Lung (tissue), 12 donors: Measurements from ENCODE around the gene GNAL. TPM values are rescaled to one million over a fixed set of nuclear protein-coding genes. Genes with fewer than 3 reads are reported as not detected.

Source experiments
- ATAC-seq: fragments of 200-7000 bp; cut with Tn5 transposase; one replicate; pipeline ENCODE4 v1.9.1; 2020; ENCODE audit warnings: moderate number of reproducible peaks; ENCODE audit not compliant: insufficient read depth, low FRiP score
- DNase-seq, 3 donors: peaks; one replicate each; pipeline ENCODE4 v3.0.0-alpha.2; 2013 to 2017
- H3K27ac ChIP-seq, 2 donors: one replicate each; pipeline ENCODE4 v1.5.1; 2013; ENCODE audit warnings: mild to moderate bottlenecking in 2 of 2, moderate library complexity in 2 of 2, control low read depth in 1 of 2, inconsistent platforms in 1 of 2, low read depth in 1 of 2, low read length in 1 of 2
- H3K27me3 ChIP-seq, 3 donors: one replicate each; pipeline ENCODE4 v1.5.1; 2013; ENCODE audit warnings: low read length in 2 of 3; ENCODE audit not compliant: control insufficient read depth in 3 of 3, insufficient read depth in 3 of 3
- H3K36me3 ChIP-seq, 4 donors: one replicate each; pipeline ENCODE4 v1.5.1; 2013; ENCODE audit warnings: low read length in 4 of 4, mild to moderate bottlenecking in 1 of 4, moderate library complexity in 1 of 4; ENCODE audit not compliant: control insufficient read depth in 4 of 4, insufficient read depth in 4 of 4
- H3K4me1 ChIP-seq, 5 donors: one replicate each; pipeline ENCODE4 v1.5.1; 2013; ENCODE audit warnings: low read length in 5 of 5, mild to moderate bottlenecking in 2 of 5, moderate library complexity in 1 of 5; ENCODE audit not compliant: control insufficient read depth in 5 of 5, insufficient read depth in 5 of 5
- H3K4me3 ChIP-seq: one replicate; pipeline ENCODE4 v1.5.1; 2013; ENCODE audit warnings: mild to moderate bottlenecking, control low read depth, moderate library complexity
- H3K9ac ChIP-seq, 2 donors: one replicate each; pipeline ENCODE4 v1.5.1; 2013; ENCODE audit warnings: low read length in 2 of 2, control low read depth in 1 of 2; ENCODE audit not compliant: insufficient read depth in 1 of 2
- H3K9me3 ChIP-seq, 4 donors: one replicate each; pipeline ENCODE4 v1.5.1; 2013; ENCODE audit warnings: low read length in 3 of 4, mild to moderate bottlenecking in 1 of 4, moderate library complexity in 1 of 4; ENCODE audit not compliant: control insufficient read depth in 4 of 4, insufficient read depth in 3 of 4
- WGBS, 2 donors: extraction: QIAGEN DNeasy Blood & Tissue Kit; methylation state at CpG; one replicate each; pipeline ENCODE4 v1.1.7; 2013; 5-methylcytosine and 5-hydroxymethylcytosine counted together
- polyA plus RNA-seq, 2 donors: library from polyadenylated mRNA; stranded (reverse); fragments of 200-250 nt; gene quantifications; one replicate each; pipeline ENCODE4 v1.2.1, GENCODE V29; 2013
- total RNA-seq, 2 donors: library from RNA; depleted of rRNA in 1 of 2; stranded (reverse); fragments of >200 nt in 1 of 2; gene quantifications; one replicate each; pipeline ENCODE4 v1.2.1, GENCODE V29; 2014 to 2021
- TF ChIP-seq, protein P1 (sequence below): IDR thresholded peaks from 2 replicates; pipeline ENCODE4 v1.5.1; 2012; ENCODE audit warnings: mild to moderate bottlenecking; ENCODE audit errors: control extremely low read depth, extremely low read depth
- donor health status: control.
- donor health status: control.
- donor health status: Bipolar disorder and iron deficiency.
- donor health status: healthy.
- donor health status: DM: yes; HTN: yes; CAD: no.

Gene GNAL
- total and polyA plus RNA-seq, 4 donors, result 0.49 to 3.7 (median 2.5) TPM

DNA sequence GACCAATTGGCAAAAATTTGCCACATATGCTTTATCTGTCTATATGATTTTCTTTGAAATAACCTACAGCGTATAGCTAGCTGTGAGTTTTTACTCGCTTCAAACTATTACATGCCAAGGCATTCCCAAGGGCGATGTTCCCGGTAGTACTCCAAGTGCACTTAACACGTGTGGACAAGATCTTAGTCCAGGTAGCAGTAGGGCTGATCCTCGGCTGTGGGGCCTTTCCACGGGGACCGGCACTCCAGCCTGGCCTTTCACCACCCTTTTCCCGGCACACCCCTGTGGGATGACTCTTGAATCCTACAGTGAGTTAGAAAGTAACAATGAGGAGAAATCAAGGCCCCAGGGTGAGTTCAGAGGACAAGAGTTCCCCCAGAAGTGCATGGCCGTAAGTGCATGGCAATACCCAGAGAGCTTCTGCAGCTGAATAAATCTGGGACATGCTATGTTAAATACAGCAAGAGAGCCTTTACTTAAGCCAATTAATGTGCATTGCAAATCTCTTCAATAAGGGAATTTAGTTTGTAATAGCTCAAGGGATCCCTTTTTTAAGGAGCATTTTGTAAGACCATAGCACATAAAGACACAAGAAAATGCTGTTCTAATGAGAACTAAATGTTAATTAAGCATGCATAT, 188.6 kb downstream of the GNAL start:
- Histone ChIP-seq H3K4me1 (peaks cover 0 to 2% (median 0%) of the 10 kb centered on the region in 5 donors), H3K27me3 (no peaks in the 10 kb centered on the region), H3K9me3 (peaks cover 0 to 3% (median 0%) of the 10 kb centered on the region in 4 donors), H3K27ac (no peak overlapping the region), H3K9ac (no peak overlapping the region), H3K36me3 (peaks cover 0 to 3% (median 0%) of the 10 kb centered on the region in 4 donors), H3K4me3 (no peak overlapping the region)
- ATAC-seq (no peak), DNase-seq (no peak)
- WGBS, 2 donors, result 72 to 86% methylated on average over 10 of the region's 10 CpGs
- TF ChIP-seq, protein P1, sequence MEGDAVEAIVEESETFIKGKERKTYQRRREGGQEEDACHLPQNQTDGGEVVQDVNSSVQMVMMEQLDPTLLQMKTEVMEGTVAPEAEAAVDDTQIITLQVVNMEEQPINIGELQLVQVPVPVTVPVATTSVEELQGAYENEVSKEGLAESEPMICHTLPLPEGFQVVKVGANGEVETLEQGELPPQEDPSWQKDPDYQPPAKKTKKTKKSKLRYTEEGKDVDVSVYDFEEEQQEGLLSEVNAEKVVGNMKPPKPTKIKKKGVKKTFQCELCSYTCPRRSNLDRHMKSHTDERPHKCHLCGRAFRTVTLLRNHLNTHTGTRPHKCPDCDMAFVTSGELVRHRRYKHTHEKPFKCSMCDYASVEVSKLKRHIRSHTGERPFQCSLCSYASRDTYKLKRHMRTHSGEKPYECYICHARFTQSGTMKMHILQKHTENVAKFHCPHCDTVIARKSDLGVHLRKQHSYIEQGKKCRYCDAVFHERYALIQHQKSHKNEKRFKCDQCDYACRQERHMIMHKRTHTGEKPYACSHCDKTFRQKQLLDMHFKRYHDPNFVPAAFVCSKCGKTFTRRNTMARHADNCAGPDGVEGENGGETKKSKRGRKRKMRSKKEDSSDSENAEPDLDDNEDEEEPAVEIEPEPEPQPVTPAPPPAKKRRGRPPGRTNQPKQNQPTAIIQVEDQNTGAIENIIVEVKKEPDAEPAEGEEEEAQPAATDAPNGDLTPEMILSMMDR, result no peak

DNA sequence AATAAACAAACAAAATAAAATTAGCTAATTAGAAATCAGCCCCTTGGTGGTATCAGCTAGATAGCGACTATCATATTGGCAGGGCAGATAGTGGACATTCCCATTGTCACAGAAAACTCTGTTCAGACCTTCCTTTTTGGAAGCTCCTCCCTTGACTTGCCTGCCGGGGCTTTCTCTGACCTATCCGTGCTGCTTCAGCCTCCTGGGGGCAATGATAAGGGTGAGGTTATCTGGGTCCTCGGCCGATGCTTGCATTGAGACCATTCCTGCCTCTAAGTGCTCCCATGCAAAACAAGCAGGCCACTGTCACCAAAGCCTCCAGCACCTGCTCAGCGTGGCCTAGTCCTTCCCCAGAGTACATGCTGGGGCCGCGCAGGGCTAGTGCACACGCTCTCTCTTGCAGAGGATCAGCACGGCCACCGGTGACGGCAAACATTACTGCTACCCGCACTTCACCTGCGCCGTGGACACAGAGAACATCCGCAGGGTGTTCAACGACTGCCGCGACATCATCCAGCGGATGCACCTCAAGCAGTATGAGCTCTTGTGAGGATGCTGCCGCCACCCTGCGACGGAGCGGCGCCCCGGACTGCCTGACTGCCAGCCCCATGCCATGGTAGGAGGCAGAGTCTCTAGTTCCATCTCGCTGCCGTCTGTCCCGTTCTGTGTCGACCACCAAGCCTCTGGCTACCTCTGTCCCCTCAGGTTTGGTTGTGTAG, 191.7 kb downstream of the GNAL start:
- no peaks in the 10 kb centered on the region for H3K27me3 ChIP-seq
- no peak for ATAC-seq
- TF ChIP-seq, protein P1, result no peak
- no peak overlapping the region for H3K4me3 ChIP-seq
- H3K27ac ChIP-seq, result no peak overlapping the region
- H3K9me3 ChIP-seq, result no peaks in the 10 kb centered on the region
- peaks cover 7 to 10% (median 9%) of the 10 kb centered on the region in 4 donors for H3K36me3 ChIP-seq
- H3K9ac ChIP-seq, result no peak overlapping the region
- H3K4me1 ChIP-seq, result peaks cover 0 to 2% (median 0%) of the 10 kb centered on the region in 5 donors
- 93 to 94% methylated on average over 30 of the region's 30 CpGs for WGBS, 2 donors
- DNase-seq, result no peak

DNA sequence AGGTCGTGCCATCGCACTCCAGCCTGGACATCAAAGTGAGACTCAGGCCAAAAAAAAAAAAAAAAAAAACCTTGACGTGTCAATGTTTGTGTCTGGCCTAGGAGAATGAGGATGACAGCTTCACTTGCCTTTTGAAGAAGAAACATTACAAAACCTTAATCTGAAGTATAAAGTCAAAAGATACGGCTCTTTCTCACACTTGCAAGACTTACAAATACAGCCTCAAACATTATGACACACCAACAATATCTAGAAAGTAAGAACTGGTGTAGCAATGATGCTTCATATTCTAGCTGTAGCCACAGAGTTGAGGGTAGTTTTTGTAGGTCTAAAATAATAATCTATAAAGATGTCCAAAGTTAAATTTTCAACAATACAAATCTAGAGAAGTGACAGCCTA, 193.6 kb downstream of the GNAL start:
- H3K27me3 ChIP-seq, result no peaks in the 10 kb centered on the region
- peaks cover 8 to 22% (median 15%) of the 10 kb centered on the region in 4 donors for H3K36me3 ChIP-seq
- H3K4me3 ChIP-seq, result no peak overlapping the region
- TF ChIP-seq, protein P1, result no peak
- peaks cover 0 to 3% (median 0%) of the 10 kb centered on the region in 5 donors for H3K4me1 ChIP-seq
- ATAC-seq (no peak), DNase-seq (no peak)
- no peak overlapping the region for H3K9ac ChIP-seq
- 44 to 52% methylated on average over 4 of the region's 4 CpGs for WGBS, 2 donors
- H3K9me3 ChIP-seq, result no peaks in the 10 kb centered on the region
- H3K27ac ChIP-seq, result no peak overlapping the region
